Adipose tissue (tissue), 3 donors: Measurements from ENCODE around the gene PDXDC1. TPM values are rescaled to one million over a fixed set of nuclear protein-coding genes. Genes with fewer than 3 reads are reported as not detected.
"Not testable (repeated sequence)": the region's sequence is repeated elsewhere in the genome, so short reads cannot be mapped to it uniquely, and the experiment has no call there.

Experiments used
- H3K27ac ChIP-seq: one replicate; pipeline ENCODE4 v1.5.1; 2013; ENCODE audit warnings: low read depth, low read length
- WGBS, 3 donors: extraction: QIAGEN DNeasy Blood & Tissue Kit; methylation state at CpG; one replicate each; pipeline ENCODE4 v1.1.7; 2013; 5-methylcytosine and 5-hydroxymethylcytosine counted together
- polyA plus RNA-seq, 3 donors: library from polyadenylated mRNA; stranded (reverse); fragments of 200-250 nt; gene quantifications; one replicate each; pipeline ENCODE4 v1.2.3, GENCODE V29; 2013
- donor health status: healthy with polysubstance abuse.
- donor health status: Bipolar disorder and iron deficiency.
- donor health status: healthy.

The PDXDC1 gene
- polyA plus RNA-seq, 3 donors, result 35.5 to 55.9 (median 38.4) TPM

GRCh38 chr16:14969795-14970194, 5.0 kb upstream of the PDXDC1 start:
- not testable (repeated sequence) for H3K27ac ChIP-seq
- 92 to 95% (median 94%) methylated on average over 3 of the region's 3 CpGs for WGBS, 3 donors

DNA sequence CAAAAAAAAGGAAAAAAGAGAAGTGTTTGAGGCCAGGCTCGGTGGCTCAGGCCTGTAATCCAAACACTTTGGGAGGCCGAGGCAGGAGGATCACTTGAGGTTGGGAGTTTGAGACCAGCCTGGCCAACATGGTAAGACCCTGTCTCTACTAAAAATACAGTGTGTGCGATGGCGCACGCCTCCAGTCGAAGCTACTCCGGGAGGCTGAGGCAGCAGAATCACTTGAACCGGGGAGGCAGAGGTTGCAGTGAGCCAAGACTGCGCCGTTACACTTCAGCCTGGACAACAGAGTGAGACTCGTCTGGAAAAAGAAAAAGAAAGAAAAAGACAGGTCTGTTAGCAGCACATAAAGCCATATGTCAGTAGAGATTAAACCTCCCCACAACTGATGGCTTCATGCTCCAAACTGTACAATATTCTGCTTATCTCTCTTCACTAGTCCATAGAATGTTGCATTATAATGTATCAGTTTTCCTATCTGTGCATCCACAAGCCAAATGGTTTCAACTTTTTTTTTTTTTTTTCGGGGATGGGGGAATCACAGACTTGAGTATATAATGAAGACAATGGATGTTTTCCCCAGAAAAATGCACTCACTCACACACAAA, 3.1 kb upstream of the PDXDC1 start:
- WGBS, 3 donors, result 92 to 94% (median 94%) methylated on average over 12 of the region's 12 CpGs
- not testable (repeated sequence) for H3K27ac ChIP-seq

GRCh38 chr16:14973785-14974322, 972 bp upstream of the PDXDC1 start:
- H3K27ac ChIP-seq, result not testable (repeated sequence)
- 34 to 60% (median 47%) methylated on average over 12 to 13 of the region's 14 CpGs for WGBS, 3 donors

DNA sequence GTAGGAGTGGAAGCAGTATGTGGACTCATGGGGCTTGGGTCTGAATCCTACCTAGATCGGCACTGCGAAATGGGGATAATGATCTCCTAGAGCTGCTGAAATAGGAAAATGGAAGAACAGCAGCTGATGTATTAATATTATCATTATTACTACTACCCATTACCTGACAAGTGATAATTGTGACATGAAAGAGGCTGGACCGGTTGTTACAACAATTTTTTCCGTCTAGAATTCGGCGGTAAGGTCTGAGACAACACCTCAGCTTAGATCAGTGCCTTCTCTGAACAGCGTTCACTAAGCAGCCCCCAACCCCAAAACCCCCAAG, 533 bp upstream of the PDXDC1 start:
- 0 to 4% (median 2%) methylated on average over 7 of the region's 7 CpGs for WGBS, 3 donors
- not testable (repeated sequence) for H3K27ac ChIP-seq

DNA sequence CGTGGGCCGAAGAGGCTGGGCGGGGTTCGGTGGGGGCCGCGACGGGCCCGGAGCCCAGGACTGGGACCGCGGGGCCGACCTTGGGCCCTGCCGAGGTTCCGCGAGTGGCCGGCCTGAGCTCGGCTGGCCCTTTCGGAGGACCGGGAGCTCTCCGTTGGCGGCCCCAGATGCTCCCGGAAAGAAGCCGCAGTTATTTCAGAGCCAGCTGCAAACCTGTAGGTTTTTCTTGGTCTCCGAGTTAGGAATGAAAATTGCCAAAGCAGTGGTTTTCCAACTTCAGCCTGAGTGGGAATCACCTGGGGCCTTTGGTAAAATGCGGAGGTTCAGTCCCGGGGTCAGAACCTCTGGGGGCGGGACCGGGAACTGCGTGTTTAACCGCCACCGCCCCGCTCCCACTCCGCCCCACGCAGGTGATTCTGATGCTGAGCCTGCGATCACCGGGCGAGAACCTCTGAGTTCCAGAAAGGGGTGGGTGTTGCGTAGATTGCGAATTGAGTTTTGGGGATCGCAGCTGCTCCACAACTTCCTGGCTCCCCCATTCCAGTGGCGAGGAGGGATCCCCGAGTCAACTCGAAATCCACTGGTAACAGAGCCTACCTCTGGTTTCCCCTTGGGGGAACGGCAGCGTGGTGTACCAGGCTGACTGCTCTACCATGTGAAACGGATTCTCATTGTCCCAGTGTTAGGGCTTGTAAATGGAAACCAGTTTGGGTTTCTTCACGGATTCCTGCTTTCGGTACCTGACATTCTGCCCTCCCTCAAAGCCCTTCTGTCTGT, 780 bp downstream of the PDXDC1 start:
- H3K27ac ChIP-seq, result not testable (repeated sequence)
- WGBS, 3 donors, result 2 to 3% (median 3%) methylated on average over 39 to 46 of the region's 47 CpGs

- 58 to 77% (median 67%) methylated on average over 14 of the region's 16 CpGs for WGBS, 3 donors
- not testable (repeated sequence) for H3K27ac ChIP-seq
Observed at GRCh38 chr16:14976971-14977736, 2.3 kb downstream of the PDXDC1 start.

GRCh38 chr16:14978281-14978680, 3.5 kb downstream of the PDXDC1 start:
- H3K27ac ChIP-seq, result not testable (repeated sequence)
- WGBS, 3 donors, result 84 to 96% (median 92%) methylated on average over 8 of the region's 8 CpGs

DNA sequence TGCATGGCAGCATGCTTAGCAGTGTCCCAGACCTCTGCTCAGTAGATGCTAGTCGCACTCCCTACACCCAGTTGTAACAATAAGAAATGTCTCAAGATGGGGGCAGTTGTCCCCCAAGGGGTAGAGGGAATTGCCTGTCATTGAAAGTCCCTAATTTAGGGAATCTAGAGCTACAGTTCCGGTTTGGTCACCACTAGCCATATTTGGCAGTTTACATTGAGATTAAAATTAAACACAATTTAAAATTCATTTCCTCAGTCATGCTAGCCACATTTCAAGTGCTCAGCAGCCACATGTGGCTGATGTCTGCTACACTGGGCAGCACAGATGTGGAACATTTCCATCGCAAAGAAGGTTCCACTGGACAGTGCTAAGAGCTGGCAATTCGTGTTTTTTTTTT, 4.1 kb downstream of the PDXDC1 start:
- 58 to 88% (median 78%) methylated on average over 4 of the region's 4 CpGs for WGBS, 3 donors

GRCh38 chr16:14981234-14981633, 6.4 kb downstream of the PDXDC1 start:
- not testable (repeated sequence) for H3K27ac ChIP-seq
- WGBS, 3 donors, result 37 to 81% (median 74%) methylated on average over 3 of the region's 3 CpGs

More for the DNA sequence above, 4.1 kb downstream of the PDXDC1 start:
- H3K27ac ChIP-seq, result not testable (repeated sequence)

- not testable (repeated sequence) for H3K27ac ChIP-seq
Observed at GRCh38 chr16:14982521-14982920, 7.7 kb downstream of the PDXDC1 start.

GRCh38 chr16:14988092-14988491, 13.3 kb downstream of the PDXDC1 start:
- WGBS, 3 donors, result 62 to 80% (median 72%) methylated on average over 7 to 8 of the region's 8 CpGs
- not testable (repeated sequence) for H3K27ac ChIP-seq

More at GRCh38 chr16:14982521-14982920, 7.7 kb downstream of the PDXDC1 start:
- 0 to 25% (median 17%) methylated on average over 1 of the region's 2 CpGs for WGBS, 3 donors

GRCh38 chr16:14988661-14989191, 13.9 kb downstream of the PDXDC1 start:
- not testable (repeated sequence) for H3K27ac ChIP-seq
- 85 to 94% (median 94%) methylated on average over 25 of the region's 25 CpGs for WGBS, 3 donors

GRCh38 chr16:14989291-14990281, 14.8 kb downstream of the PDXDC1 start:
- WGBS, 3 donors, result 72 to 80% (median 75%) methylated on average over 74 to 88 of the region's 98 CpGs
- not testable (repeated sequence) for H3K27ac ChIP-seq

DNA sequence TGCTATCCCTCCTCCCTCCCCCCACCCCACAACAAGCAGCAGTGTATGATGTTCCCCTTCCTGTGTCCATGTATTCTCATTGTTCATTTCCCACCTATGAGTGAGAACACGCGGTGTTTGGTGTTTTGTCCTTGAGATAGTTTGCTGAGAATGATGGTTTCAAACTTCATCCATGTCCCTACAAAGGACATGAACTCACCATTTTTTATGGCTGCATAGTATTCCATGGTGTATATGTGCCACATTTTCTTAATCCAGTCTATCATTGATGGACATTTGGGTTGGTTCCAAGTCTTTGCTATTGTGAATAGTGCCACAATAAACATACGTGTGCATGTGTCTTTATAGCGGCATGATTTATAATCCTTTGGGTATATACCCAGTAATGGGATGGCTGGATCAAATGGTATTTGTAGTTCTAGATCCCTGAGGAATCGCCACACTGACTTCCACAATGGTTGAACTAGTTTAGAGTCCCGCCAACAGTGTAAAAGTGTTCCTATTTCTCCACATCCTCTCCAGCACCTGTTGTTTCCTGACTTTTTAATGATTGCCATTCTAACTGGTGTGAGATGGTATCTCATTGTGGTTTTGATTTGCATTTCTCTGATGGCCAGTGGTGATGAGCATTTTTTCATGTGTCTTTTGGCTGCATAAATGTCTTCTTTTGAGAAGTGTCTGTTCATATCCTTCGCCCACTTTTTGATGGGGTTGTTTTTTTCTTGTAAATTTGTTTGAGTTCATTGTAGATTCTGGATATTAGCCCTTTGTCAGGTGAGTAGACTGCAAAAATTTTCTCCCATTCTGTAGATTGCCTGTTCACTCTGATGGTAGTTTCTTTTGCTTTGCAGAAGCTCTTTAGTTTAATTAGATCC, 18.7 kb downstream of the PDXDC1 start:
- not testable (repeated sequence) for H3K27ac ChIP-seq
- 90 to 94% (median 92%) methylated on average over 6 of the region's 7 CpGs for WGBS, 3 donors

GRCh38 chr16:14996702-14997101, 21.9 kb downstream of the PDXDC1 start:
- WGBS, 3 donors, result 83 to 95% (median 86%) methylated on average over 5 to 6 of the region's 6 CpGs
- H3K27ac ChIP-seq, result not testable (repeated sequence)

GRCh38 chr16:14998300-14998699, 23.5 kb downstream of the PDXDC1 start:
- 96 to 97% (median 96%) methylated on average over 7 of the region's 7 CpGs for WGBS, 3 donors
- not testable (repeated sequence) for H3K27ac ChIP-seq

- not testable (repeated sequence) for H3K27ac ChIP-seq
- WGBS, 3 donors, result 75 to 90% (median 78%) methylated on average over 3 of the region's 3 CpGs
Observed at GRCh38 chr16:14999845-15000244, 25.0 kb downstream of the PDXDC1 start.
